Heart left ventricle (tissue), 16 donors: ENCODE measurements around the gene MINDY2. TPM values are rescaled to one million over a fixed set of nuclear protein-coding genes. Genes with fewer than 3 reads are reported as not detected.
A peak's percentile ranks its signal among the peaks of the same experiment; 100 is the strongest.

Experiments
- ATAC-seq, 4 donors: fragments of 200-7000 bp; cut with Tn5 transposase; one replicate each; pipeline ENCODE4 v1.9.1; 2020 to 2022; ENCODE audit warnings: moderate library complexity in 4 of 4, mild to moderate bottlenecking in 3 of 4, moderate number of reproducible peaks in 1 of 4
- DNase-seq, 5 donors: peaks; one replicate each; pipeline ENCODE4 v3.0.0-alpha.2; 2020
- H3K27ac ChIP-seq, 12 donors: fragments of 200-600 bp; sonication (generic) in 4 of 12; one replicate each; pipeline versions ENCODE4 v1.5.0 to v1.8.0; 2016 to 2022; ENCODE audit warnings: mild to moderate bottlenecking in 2 of 12
- H3K27me3 ChIP-seq, 9 donors: fragments of 200-600 bp; sonication (generic) in 2 of 9; one replicate each; pipeline versions ENCODE4 v1.5.1 to v1.8.0; 2016 to 2022; ENCODE audit warnings: mild to moderate bottlenecking in 3 of 9
- H3K36me3 ChIP-seq, 9 donors: fragments of 200-600 bp; sonication (generic) in 2 of 9; one replicate each; pipeline versions ENCODE4 v1.5.0 to v1.8.0; 2018 to 2022; ENCODE audit warnings: mild to moderate bottlenecking in 2 of 9
- H3K4me1 ChIP-seq, 12 donors: fragments of 200-600 bp; sonication (generic) in 4 of 12; one replicate each; pipeline versions ENCODE4 v1.5.0 to v1.8.0; 2016 to 2022; ENCODE audit warnings: mild to moderate bottlenecking in 3 of 12
- H3K4me3 ChIP-seq, 12 donors: fragments of 200-600 bp; sonication (generic) in 4 of 12; one replicate each; pipeline versions ENCODE4 v1.5.0 to v1.8.0; 2017 to 2022; ENCODE audit warnings: mild to moderate bottlenecking in 9 of 12, moderate library complexity in 4 of 12
- H3K9me3 ChIP-seq, 12 donors: fragments of 200-600 bp; sonication (generic) in 4 of 12; one replicate each; pipeline versions ENCODE4 v1.5.0 to v1.8.0; 2016 to 2022; ENCODE audit warnings: mild to moderate bottlenecking in 1 of 12
- POLR2A ChIP-seq, 2 donors: fragments of 450-650 bp; IDR thresholded peaks; one replicate each; pipeline ENCODE4 v1.6.1; 2017; ENCODE audit warnings: antibody characterized with exemption in 2 of 2, mild to moderate bottlenecking in 2 of 2, moderate library complexity in 2 of 2
- WGBS, 4 donors: extraction: QIAGEN DNeasy Blood & Tissue Kit in 2 of 4; methylation state at CpG; one replicate each; pipeline versions ENCODE4 v1.1.5 to v1.1.7; 2013 to 2018; 5-methylcytosine and 5-hydroxymethylcytosine counted together
- intact Hi-C, 10 donors: fragments of 100-400 bp; cut with DNase I; formaldehyde crosslinking; loops; one replicate each; pipeline versions ENCODE4 v1.11.1 to v1.14.2; 2022
- polyA plus RNA-seq, 2 donors: library from polyadenylated mRNA; stranded (reverse); fragments of 200-250 nt; gene quantifications; one replicate each; pipeline ENCODE4 v1.2.3, GENCODE V29; 2013
- total RNA-seq, 9 donors: library from RNA; depleted of rRNA in 2 of 9; stranded (reverse); fragments of >200 nt in 2 of 9; fragmentation: NEBNext Ultra II Directional in 3 of 9; extraction: Animal tissue kit (Norgen Biotek cat#: 25700) in 3 of 9; gene quantifications; one replicate each; pipeline versions ENCODE4 v1.1.0 to v1.2.4, GENCODE V29; 2016 to 2023
- TF ChIP-seq, protein P1 (sequence below), 12 donors: fragments of 200-600 bp; sonication (generic) in 4 of 12; IDR thresholded peaks; one replicate each; pipeline versions ENCODE4 v1.5.0 to v1.8.0; 2018 to 2022; ENCODE audit warnings: antibody characterized with exemption in 12 of 12, mild to moderate bottlenecking in 5 of 12
- donor health status: ischemic (EF 13 %, LVEDD 7.1; RV severe dilation, severe dysfunction).
- donor health status: healthy with polysubstance abuse.
- donor health status: DM: no; HTN: yes; CAD: no.
- donor health status: DM: no; HTN: no; CAD: no.
- donor health status: ischemic (EF 25% LVEDD 6.9; RV normal size, moderate dysfunction).
- donor health status: ischemic (EF 25% LVEDD 5.7; RV mildly dilated, moderate dysfunction).
- donor health status: healthy.
- donor health status: DM: yes; HTN: yes; CAD: no.
- donor health status: ischemic (EF 35%, LVEDD 5.7; RV mildly dilated, moderate dysfunction).
- donor health status: nonischemic (EF 11% LVEDD 7.7; RV severe dilation, severe dysfunction).
- donor health status: DM: yes; HTN: yes; CAD: no.
- donor health status: PGD.
- donor health status: ischemic (EF 29% LVEDD 5.4; RV normal size, mild dysfunction).
- donor health status: nonischemic (EF 23%, LVEDD 6.1; RV moderate dilation, normal function).

MINDY2 gene
- total and polyA plus RNA-seq, 11 donors, result 9.4 to 31.8 (median 25.3) TPM

DNA sequence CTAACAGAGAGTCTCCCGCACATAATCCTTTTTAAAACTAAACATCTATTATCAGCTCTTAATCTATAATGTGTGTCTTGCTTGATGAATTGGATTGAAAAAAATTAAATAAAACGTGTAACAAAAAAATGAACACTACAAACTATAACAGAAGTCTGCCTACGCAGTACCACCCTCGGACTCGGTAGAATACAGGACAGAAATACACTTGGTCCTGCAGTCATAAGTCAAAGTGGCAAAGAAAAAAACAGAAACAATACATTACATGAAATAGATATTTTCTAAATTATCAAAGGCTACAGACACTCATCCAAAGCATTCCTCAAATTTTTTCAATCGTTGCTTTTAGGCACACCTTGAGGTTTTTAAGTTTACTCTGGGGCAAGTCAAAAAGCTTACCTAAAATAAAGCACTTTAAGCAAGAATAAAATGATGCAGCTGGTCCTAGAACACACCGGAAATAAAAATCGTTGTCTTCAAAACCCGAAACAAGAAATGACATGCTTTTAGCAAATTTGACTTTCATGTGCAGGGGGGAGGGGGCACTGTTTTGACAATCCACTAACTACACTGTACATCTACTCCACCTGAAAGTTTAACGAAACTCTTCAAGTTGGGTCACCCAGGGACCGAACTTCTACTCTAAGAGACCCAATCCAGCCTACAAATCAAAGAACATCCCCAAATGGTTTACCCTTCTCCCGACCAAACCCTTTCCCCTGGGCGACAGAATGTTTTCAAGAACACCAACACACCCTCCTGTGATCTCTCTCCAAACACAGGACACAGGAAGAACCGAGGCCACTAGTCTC lies 22.9 kb upstream of the MINDY2 start:
- Histone ChIP-seq H3K4me3 (peak overlapping the region; percentile 75 to 95 (median 91)), H3K27me3 (no peaks in the 10 kb centered on the region), H3K4me1 (peaks cover 0 to 49% (median 34%) of the 10 kb centered on the region in 12 donors), H3K9me3 (no peaks in the 10 kb centered on the region), H3K27ac (peak overlapping the region; percentile 94 to 98 (median 98)), H3K36me3 (no peaks in the 10 kb centered on the region)
- intact Hi-C loops, result loop anchor here in 7 of 10 donors (2.0 to 10.0 kb wide), 14 partner anchors 23 to 521 kb away; partner anchors contain the start of gene MINDY2 (in 1 of the 7)
- WGBS, 4 donors, result 2% methylated on average over 13 to 14 of the region's 14 CpGs
- DNase-seq, result no peak
- no peak for ATAC-seq
- TF ChIP-seq, protein P1, sequence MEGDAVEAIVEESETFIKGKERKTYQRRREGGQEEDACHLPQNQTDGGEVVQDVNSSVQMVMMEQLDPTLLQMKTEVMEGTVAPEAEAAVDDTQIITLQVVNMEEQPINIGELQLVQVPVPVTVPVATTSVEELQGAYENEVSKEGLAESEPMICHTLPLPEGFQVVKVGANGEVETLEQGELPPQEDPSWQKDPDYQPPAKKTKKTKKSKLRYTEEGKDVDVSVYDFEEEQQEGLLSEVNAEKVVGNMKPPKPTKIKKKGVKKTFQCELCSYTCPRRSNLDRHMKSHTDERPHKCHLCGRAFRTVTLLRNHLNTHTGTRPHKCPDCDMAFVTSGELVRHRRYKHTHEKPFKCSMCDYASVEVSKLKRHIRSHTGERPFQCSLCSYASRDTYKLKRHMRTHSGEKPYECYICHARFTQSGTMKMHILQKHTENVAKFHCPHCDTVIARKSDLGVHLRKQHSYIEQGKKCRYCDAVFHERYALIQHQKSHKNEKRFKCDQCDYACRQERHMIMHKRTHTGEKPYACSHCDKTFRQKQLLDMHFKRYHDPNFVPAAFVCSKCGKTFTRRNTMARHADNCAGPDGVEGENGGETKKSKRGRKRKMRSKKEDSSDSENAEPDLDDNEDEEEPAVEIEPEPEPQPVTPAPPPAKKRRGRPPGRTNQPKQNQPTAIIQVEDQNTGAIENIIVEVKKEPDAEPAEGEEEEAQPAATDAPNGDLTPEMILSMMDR (IDR thresholded peaks at IDR 0.05), result no peak
- no peak for TF ChIP-seq POLR2A (IDR thresholded peaks at IDR 0.05)

GRCh38 chr15:58748852-58749531 lies 22.1 kb upstream of the MINDY2 start:
- 0 to 1% (median 0%) methylated on average over 34 to 81 of the region's 81 CpGs for WGBS, 4 donors
- H3K4me3 ChIP-seq, result peak overlapping the region; percentile 75 to 95 (median 91)
- TF ChIP-seq, protein P1 (IDR thresholded peaks at IDR 0.05), result peak in 1 of 12 donors; percentile 6
- peak in 1 of 2 donors; percentile 28 for TF ChIP-seq POLR2A (IDR thresholded peaks at IDR 0.05)
- H3K4me1 ChIP-seq, result peaks cover 0 to 45% (median 27%) of the 10 kb centered on the region in 12 donors
- DNase-seq (peak; percentile 50 to 80 (median 64)), ATAC-seq (peak; percentile 5 to 50 (median 27))
- no peaks in the 10 kb centered on the region for H3K27me3 ChIP-seq
- no peaks in the 10 kb centered on the region for H3K36me3 ChIP-seq
- H3K27ac ChIP-seq, result peak overlapping the region; percentile 94 to 98 (median 98)
- no peaks in the 10 kb centered on the region for H3K9me3 ChIP-seq
- intact Hi-C loops, result loop anchor here in 7 of 10 donors (1.0 to 10.0 kb wide), 15 partner anchors 22 to 522 kb away; partner anchors contain the start of gene MINDY2 (in 3 of the 7)

- WGBS, 4 donors, result 0 to 1% (median 1%) methylated on average over 43 to 62 of the region's 62 CpGs
- peak; percentile 95 to 98 (median 98) for ATAC-seq
- DNase-seq, result peak; percentile 99 to 100 (median 100)
- Histone ChIP-seq H3K27ac (peak within 1 kb of the TSS; percentile 94 to 98 (median 98)), H3K36me3 (no peaks in the 10 kb centered on the region), H3K27me3 (no peaks in the 10 kb centered on the region), H3K4me3 (peak within 1 kb of the TSS; percentile 75 to 95 (median 91)), H3K9me3 (no peaks in the 10 kb centered on the region), H3K4me1 (peaks cover 0 to 38% (median 25%) of the 10 kb centered on the region in 12 donors)
- TF ChIP-seq POLR2A (IDR thresholded peaks at IDR 0.05), result peak; percentile 46 to 90
- TF ChIP-seq, protein P1 (IDR thresholded peaks at IDR 0.05), result peak in 1 of 12 donors; percentile 5
- intact Hi-C loops, result loop anchor here in 9 of 10 donors (1.0 to 10.0 kb wide), 16 partner anchors 21 to 522 kb away; partner anchors contain the start of gene MINDY2 (in 4 of the 9)
These were observed 21.4 kb upstream of the MINDY2 start, which contains the start of gene ADAM10 for GRCh38 chr15:58749532-58750337. Gene ADAM10, minus strand, starts transcription at chr15:58749707. Its CDS starts 173 bp downstream, at chr15:58749534.
